Right atrium auricular region (tissue), 2 donors: ENCODE data around the gene IMP4. TPM values are rescaled to one million over a fixed set of nuclear protein-coding genes. Genes with fewer than 3 reads are reported as not detected.

Experiments used
- DNase-seq: peaks from one replicate; pipeline ENCODE4 v3.0.0-alpha.2; 2019; ENCODE audit warnings: low spot score
- H3K27ac ChIP-seq, 2 donors: fragments of 200-600 bp; sonication (generic); 1 replicate in 1 of 2; 2 replicates in 1 of 2; pipeline ENCODE4 v1.5.1; 2016 to 2019
- H3K27me3 ChIP-seq, 2 donors: fragments of 200-600 bp; sonication (generic); one replicate each; pipeline versions ENCODE4 v1.5.1 to v1.6.0; 2017 to 2019
- H3K36me3 ChIP-seq: fragments of 200-600 bp; sonication (generic); one replicate; pipeline ENCODE4 v1.5.1; 2016
- H3K4me1 ChIP-seq, 2 donors: fragments of 200-600 bp; sonication (generic); one replicate each; pipeline versions ENCODE4 v1.5.1 to v1.6.0; 2017 to 2019
- H3K4me3 ChIP-seq, 2 donors: fragments of 200-600 bp; sonication (generic); 1 replicate in 1 of 2; 2 replicates in 1 of 2; pipeline ENCODE4 v1.5.1; 2017 to 2019; ENCODE audit warnings: mild to moderate bottlenecking in 1 of 2, moderate library complexity in 1 of 2
- H3K9me3 ChIP-seq, 2 donors: fragments of 200-600 bp; sonication (generic); one replicate each; pipeline ENCODE4 v1.5.1; 2019
- CTCF ChIP-seq, 2 donors: fragments of 200-600 bp; sonication (generic); IDR thresholded peaks; one replicate each; pipeline ENCODE4 v1.5.1; 2019; ENCODE audit warnings: antibody characterized with exemption in 2 of 2
- total RNA-seq, 2 donors: library from RNA; depleted of rRNA; stranded (reverse); fragments of >200 nt; gene quantifications; one replicate each; pipeline ENCODE4 v1.1.0, GENCODE V29; 2016

IMP4 gene
- total RNA-seq, 2 donors from 2014 or later = 66.6 to 86.9 TPM

- H3K4me1 ChIP-seq = peaks cover 0 to 49% of the 10 kb centered on the region in 2 donors
- H3K36me3 ChIP-seq = no peaks in the 10 kb centered on the region
- no peaks in the 10 kb centered on the region for H3K9me3 ChIP-seq
- peak overlapping the region in 1 of 2 donors; percentile 94 for H3K27ac ChIP-seq
- H3K4me3 ChIP-seq = no peak overlapping the region
- no peak for DNase-seq
- TF ChIP-seq CTCF (IDR thresholded peaks at IDR 0.05) = no peak
- no peaks in the 10 kb centered on the region for H3K27me3 ChIP-seq
These were observed 46.7 kb downstream of the IMP4 start for GRCh38 chr2:130389358-130389757.

GRCh38 chr2:130389783-130390182 lies 47.1 kb downstream of the IMP4 start:
- Histone ChIP-seq H3K27me3 (no peaks in the 10 kb centered on the region), H3K36me3 (no peaks in the 10 kb centered on the region), H3K27ac (peak overlapping the region; percentile 90 to 94), H3K4me1 (peaks cover 0 to 49% of the 10 kb centered on the region in 2 donors), H3K4me3 (no peak overlapping the region), H3K9me3 (no peaks in the 10 kb centered on the region)
- no peak for TF ChIP-seq CTCF (IDR thresholded peaks at IDR 0.05)
- no peak for DNase-seq

GRCh38 chr2:130390460-130391057 lies 47.9 kb downstream of the IMP4 start:
- no peaks in the 10 kb centered on the region for H3K36me3 ChIP-seq
- DNase-seq = no peak
- no peaks in the 10 kb centered on the region for H3K27me3 ChIP-seq
- peak overlapping the region; percentile 62 to 75 for H3K4me3 ChIP-seq
- no peaks in the 10 kb centered on the region for H3K9me3 ChIP-seq
- no peak for TF ChIP-seq CTCF (IDR thresholded peaks at IDR 0.05)
- H3K27ac ChIP-seq = peak overlapping the region; percentile 90 to 94
- peaks cover 0 to 48% of the 10 kb centered on the region in 2 donors for H3K4me1 ChIP-seq

- Histone ChIP-seq H3K36me3 (no peaks in the 10 kb centered on the region), H3K4me1 (peaks cover 0 to 41% of the 10 kb centered on the region in 2 donors), H3K27me3 (no peaks in the 10 kb centered on the region), H3K27ac (peak overlapping the region; percentile 90 to 94), H3K4me3 (peak overlapping the region; percentile 62 to 75), H3K9me3 (no peaks in the 10 kb centered on the region)
- peak; percentile 82 for DNase-seq
- TF ChIP-seq CTCF (IDR thresholded peaks at IDR 0.05) = no peak
These were observed 48.6 kb downstream of the IMP4 start for GRCh38 chr2:130391058-130391871.

- Histone ChIP-seq H3K4me3 (peak overlapping the region; percentile 62 to 75), H3K36me3 (no peaks in the 10 kb centered on the region), H3K27me3 (no peaks in the 10 kb centered on the region), H3K9me3 (no peaks in the 10 kb centered on the region), H3K27ac (peak overlapping the region; percentile 90 to 94), H3K4me1 (peaks cover 0 to 36% of the 10 kb centered on the region in 2 donors)
- DNase-seq = no peak
- no peak for TF ChIP-seq CTCF (IDR thresholded peaks at IDR 0.05)
These were observed 49.4 kb downstream of the IMP4 start for GRCh38 chr2:130391872-130392670.
